ENCODE measurements around the gene ZNF485. TPM values are rescaled to one million over a fixed set of nuclear protein-coding genes. Genes with fewer than 3 reads are reported as not detected.

The ZNF485 gene
- total RNA-seq, 1 donor from 2014 or later: 3.5 TPM

Other genes starting within 250 kb of the ZNF485 start
- gene FXYD4, start 234.8 kb upstream of the ZNF485 start, total RNA-seq: not detected
- gene HNRNPF, start 197.3 kb upstream of the ZNF485 start, total RNA-seq: 173 TPM
- gene ZNF487, start 169.3 kb upstream of the ZNF485 start, total RNA-seq: 5.0 TPM
- gene ZNF239, start 31.8 kb upstream of the ZNF485 start, total RNA-seq: 2.1 TPM
- gene ZNF32, start 42.4 kb downstream of the ZNF485 start, total RNA-seq: 33.2 TPM